ENCODE results near the gene THADA.

DNA sequence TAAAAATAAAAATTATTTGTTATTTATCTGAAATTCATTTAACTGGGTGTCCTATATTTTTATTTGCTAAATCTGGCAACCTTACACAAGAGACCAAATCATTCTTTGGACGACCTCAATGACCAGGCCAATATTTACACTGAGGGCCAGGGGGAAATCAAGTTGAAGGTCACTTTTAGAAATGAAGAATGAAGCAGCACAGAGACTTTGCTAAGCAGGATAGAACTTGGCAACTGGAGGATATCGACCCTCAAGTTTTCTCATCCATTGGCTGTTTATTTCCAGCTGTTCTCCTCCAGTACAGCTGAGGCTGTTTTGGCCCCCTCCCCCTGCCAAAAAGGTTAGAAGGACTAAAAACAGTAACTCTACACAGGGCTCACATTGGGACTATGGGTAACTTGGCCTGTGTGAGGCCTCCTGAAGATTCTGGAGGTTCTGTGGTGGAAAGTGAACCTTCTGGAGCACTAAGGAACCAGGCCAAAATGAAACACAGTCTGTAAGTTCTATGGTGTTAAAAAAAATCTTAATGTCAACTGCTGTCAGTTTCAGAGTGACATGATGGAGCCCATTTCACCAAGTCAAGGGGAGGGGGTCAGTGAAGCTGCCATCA is 337.2 kb downstream of the THADA start:
- TF ChIP-seq, protein P1, sequence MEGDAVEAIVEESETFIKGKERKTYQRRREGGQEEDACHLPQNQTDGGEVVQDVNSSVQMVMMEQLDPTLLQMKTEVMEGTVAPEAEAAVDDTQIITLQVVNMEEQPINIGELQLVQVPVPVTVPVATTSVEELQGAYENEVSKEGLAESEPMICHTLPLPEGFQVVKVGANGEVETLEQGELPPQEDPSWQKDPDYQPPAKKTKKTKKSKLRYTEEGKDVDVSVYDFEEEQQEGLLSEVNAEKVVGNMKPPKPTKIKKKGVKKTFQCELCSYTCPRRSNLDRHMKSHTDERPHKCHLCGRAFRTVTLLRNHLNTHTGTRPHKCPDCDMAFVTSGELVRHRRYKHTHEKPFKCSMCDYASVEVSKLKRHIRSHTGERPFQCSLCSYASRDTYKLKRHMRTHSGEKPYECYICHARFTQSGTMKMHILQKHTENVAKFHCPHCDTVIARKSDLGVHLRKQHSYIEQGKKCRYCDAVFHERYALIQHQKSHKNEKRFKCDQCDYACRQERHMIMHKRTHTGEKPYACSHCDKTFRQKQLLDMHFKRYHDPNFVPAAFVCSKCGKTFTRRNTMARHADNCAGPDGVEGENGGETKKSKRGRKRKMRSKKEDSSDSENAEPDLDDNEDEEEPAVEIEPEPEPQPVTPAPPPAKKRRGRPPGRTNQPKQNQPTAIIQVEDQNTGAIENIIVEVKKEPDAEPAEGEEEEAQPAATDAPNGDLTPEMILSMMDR (IDR thresholded peaks at IDR 0.05; ENCODE audit: low read length) = no peak
- TF ChIP-seq EZH2 (IDR thresholded peaks at IDR 0.05; ENCODE audit: borderline replicate concordance, low read length) = no peak
